HepG2 (cell line): ENCODE results near the gene CCDC178.

Experiments used
- HNRNPLL ChIP-seq: fragments of 200-400 bp; formaldehyde crosslinking; IDR thresholded peaks from 2 replicates; pipeline ENCODE4 v1.6.1; 2017; ENCODE audit warnings: mild to moderate bottlenecking, low read depth, low read length; ENCODE audit not compliant: poor library complexity, severe bottlenecking
- MTA3 ChIP-seq: sonication (generic); formaldehyde crosslinking; IDR thresholded peaks from 2 replicates; pipeline ENCODE4 v1.4.0; 2020; ENCODE audit warnings: missing genetic modification reagents
- MTF1 ChIP-seq: sonication (generic); formaldehyde crosslinking; IDR thresholded peaks from 2 replicates; pipeline ENCODE4 v1.5.0; 2020; ENCODE audit warnings: missing genetic modification reagents
- MYC ChIP-seq: sonication (generic); formaldehyde crosslinking; IDR thresholded peaks from 2 replicates; pipeline ENCODE4 v1.9.0; 2021; ENCODE audit warnings: missing genetic modification reagents, borderline replicate concordance
- POLR2AphosphoS5 ChIP-seq: IDR thresholded peaks from 2 replicates; pipeline ENCODE4 v1.6.1; 2012; ENCODE audit warnings: low read depth, low read length
- TAF1 ChIP-seq: sonication (generic); formaldehyde crosslinking; IDR thresholded peaks from 2 replicates; pipeline ENCODE4 v1.4.0; 2020; ENCODE audit warnings: missing genetic modification reagents
- ZNF253 ChIP-seq: sonication (generic); formaldehyde crosslinking; IDR thresholded peaks from 2 replicates; pipeline ENCODE4 v1.8.0; 2022; ENCODE audit warnings: mild to moderate bottlenecking, missing genetic modification reagents, borderline replicate concordance
- ZNF550 ChIP-seq: sonication (generic); formaldehyde crosslinking; IDR thresholded peaks from 2 replicates; pipeline ENCODE4 v1.4.0; 2020; ENCODE audit warnings: mild to moderate bottlenecking, missing genetic modification reagents, borderline replicate concordance
- TF ChIP-seq, protein P1 (sequence below): sonication (generic); formaldehyde crosslinking; IDR thresholded peaks from 2 replicates; pipeline ENCODE4 v1.5.0; 2020; ENCODE audit warnings: mild to moderate bottlenecking, missing genetic modification reagents, moderate library complexity
- TF ChIP-seq, protein P2 (sequence below): IDR thresholded peaks from 2 replicates; pipeline ENCODE4 v1.6.1; 2012; ENCODE audit warnings: inconsistent platforms
- TF ChIP-seq, protein P3 (sequence below): sonication (generic); formaldehyde crosslinking; conservative IDR thresholded peaks from 2 replicates; pipeline ENCODE4 v1.4.0; 2020; ENCODE audit warnings: missing genetic modification reagents

DNA sequence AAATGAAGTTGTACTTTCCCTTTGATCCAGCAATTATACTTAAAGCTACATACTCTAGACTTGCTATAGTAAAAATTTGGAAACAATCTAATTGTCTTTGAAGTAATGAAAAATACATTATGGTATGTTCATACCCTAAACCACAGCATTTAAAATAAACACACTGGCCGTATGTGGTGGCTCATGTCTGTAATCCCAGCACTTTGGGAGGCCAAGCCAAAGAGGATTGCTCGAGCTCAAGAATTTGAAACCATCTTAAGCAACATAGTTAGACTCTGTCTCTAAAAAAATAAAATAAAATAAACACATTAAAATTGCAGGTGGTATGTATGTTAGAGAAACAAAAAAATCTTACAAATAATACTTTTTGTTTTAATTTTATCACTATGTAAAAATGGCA, 459.6 kb downstream of the CCDC178 start:
- TF ChIP-seq, protein P1, sequence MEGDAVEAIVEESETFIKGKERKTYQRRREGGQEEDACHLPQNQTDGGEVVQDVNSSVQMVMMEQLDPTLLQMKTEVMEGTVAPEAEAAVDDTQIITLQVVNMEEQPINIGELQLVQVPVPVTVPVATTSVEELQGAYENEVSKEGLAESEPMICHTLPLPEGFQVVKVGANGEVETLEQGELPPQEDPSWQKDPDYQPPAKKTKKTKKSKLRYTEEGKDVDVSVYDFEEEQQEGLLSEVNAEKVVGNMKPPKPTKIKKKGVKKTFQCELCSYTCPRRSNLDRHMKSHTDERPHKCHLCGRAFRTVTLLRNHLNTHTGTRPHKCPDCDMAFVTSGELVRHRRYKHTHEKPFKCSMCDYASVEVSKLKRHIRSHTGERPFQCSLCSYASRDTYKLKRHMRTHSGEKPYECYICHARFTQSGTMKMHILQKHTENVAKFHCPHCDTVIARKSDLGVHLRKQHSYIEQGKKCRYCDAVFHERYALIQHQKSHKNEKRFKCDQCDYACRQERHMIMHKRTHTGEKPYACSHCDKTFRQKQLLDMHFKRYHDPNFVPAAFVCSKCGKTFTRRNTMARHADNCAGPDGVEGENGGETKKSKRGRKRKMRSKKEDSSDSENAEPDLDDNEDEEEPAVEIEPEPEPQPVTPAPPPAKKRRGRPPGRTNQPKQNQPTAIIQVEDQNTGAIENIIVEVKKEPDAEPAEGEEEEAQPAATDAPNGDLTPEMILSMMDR (CRISPR knock-in tag) = no peak
- TF ChIP-seq MTF1 (CRISPR knock-in tag) (no peak), ZNF253 (CRISPR knock-in tag) (no peak), MYC (CRISPR knock-in tag) (no peak), MTA3 (no peak), TAF1 (CRISPR knock-in tag) (no peak), HNRNPLL (no peak), ZNF550 (CRISPR knock-in tag) (no peak), POLR2AphosphoS5 (no peak)
- TF ChIP-seq, protein P2, sequence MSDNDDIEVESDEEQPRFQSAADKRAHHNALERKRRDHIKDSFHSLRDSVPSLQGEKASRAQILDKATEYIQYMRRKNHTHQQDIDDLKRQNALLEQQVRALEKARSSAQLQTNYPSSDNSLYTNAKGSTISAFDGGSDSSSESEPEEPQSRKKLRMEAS = no peak
- TF ChIP-seq, protein P3, sequence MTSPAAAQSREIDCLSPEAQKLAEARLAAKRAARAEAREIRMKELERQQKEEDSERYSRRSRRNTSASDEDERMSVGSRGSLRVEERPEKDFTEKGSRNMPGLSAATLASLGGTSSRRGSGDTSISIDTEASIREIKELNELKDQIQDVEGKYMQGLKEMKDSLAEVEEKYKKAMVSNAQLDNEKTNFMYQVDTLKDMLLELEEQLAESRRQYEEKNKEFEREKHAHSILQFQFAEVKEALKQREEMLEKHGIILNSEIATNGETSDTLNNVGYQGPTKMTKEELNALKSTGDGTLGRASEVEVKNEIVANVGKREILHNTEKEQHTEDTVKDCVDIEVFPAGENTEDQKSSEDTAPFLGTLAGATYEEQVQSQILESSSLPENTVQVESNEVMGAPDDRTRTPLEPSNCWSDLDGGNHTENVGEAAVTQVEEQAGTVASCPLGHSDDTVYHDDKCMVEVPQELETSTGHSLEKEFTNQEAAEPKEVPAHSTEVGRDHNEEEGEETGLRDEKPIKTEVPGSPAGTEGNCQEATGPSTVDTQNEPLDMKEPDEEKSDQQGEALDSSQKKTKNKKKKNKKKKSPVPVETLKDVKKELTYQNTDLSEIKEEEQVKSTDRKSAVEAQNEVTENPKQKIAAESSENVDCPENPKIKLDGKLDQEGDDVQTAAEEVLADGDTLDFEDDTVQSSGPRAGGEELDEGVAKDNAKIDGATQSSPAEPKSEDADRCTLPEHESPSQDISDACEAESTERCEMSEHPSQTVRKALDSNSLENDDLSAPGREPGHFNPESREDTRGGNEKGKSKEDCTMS (CRISPR knock-in tag) = no peak
